Choroid plexus epithelial cell (primary cell): ENCODE results near the gene ZNRF3.

Experiments
- DNase-seq: peaks from one replicate; pipeline ENCODE4 v3.0.0-alpha.2; 2010; ENCODE audit warnings: low read depth
- H3K4me3 ChIP-seq: 2 replicates; pipeline ENCODE4 v1.5.1; 2011; ENCODE audit warnings: low read depth, mild to moderate bottlenecking, control low read depth, low read length, moderate library complexity
- CTCF ChIP-seq: conservative IDR thresholded peaks from 2 replicates; pipeline ENCODE4 v1.5.1; 2011; ENCODE audit warnings: low read depth, mild to moderate bottlenecking, control low read depth, inconsistent platforms, low read length, moderate library complexity

ZNRF3 gene

GRCh38 chr22:28953403-28953802 lies 70.0 kb downstream of the ZNRF3 start:
- no peak overlapping the region for H3K4me3 ChIP-seq
- no peak for DNase-seq
- TF ChIP-seq CTCF = no peak

GRCh38 chr22:28953976-28954880 lies 70.9 kb downstream of the ZNRF3 start:
- TF ChIP-seq CTCF = no peak
- H3K4me3 ChIP-seq = no peak overlapping the region
- DNase-seq = no peak

GRCh38 chr22:28955817-28956216 lies 72.4 kb downstream of the ZNRF3 start:
- no peak overlapping the region for H3K4me3 ChIP-seq
- TF ChIP-seq CTCF = no peak
- DNase-seq = no peak

GRCh38 chr22:28956506-28956905 lies 73.1 kb downstream of the ZNRF3 start:
- H3K4me3 ChIP-seq = no peak overlapping the region
- DNase-seq = no peak
- TF ChIP-seq CTCF = no peak

GRCh38 chr22:28958611-28959010 lies 75.2 kb downstream of the ZNRF3 start:
- no peak for DNase-seq
- H3K4me3 ChIP-seq = no peak overlapping the region

GRCh38 chr22:28962042-28962554 lies 78.7 kb downstream of the ZNRF3 start:
- no peak for TF ChIP-seq CTCF
- H3K4me3 ChIP-seq = no peak overlapping the region
- DNase-seq = no peak

More at GRCh38 chr22:28958611-28959010, 75.2 kb downstream of the ZNRF3 start:
- TF ChIP-seq CTCF = no peak
